HFFc6 (cell line): ENCODE results near the gene RGMA. TPM values are rescaled to one million over a fixed set of nuclear protein-coding genes. Genes with fewer than 3 reads are reported as not detected.

Experiments used
- DNase-seq: peaks from one replicate; pipeline ENCODE4 v3.0.0-alpha.2; 2018
- H3K27ac Mint-ChIP-seq: 2 replicates; pipeline ENCODE4 v1.8.0; 2020; ENCODE audit warnings: mild to moderate bottlenecking, mixed read lengths
- H3K27me3 Mint-ChIP-seq: 2 replicates; pipeline ENCODE4 v1.8.0; 2021; ENCODE audit warnings: mild to moderate bottlenecking, moderate library complexity, mixed read lengths; ENCODE audit not compliant: insufficient read depth
- H3K36me3 Mint-ChIP-seq: 2 replicates; pipeline ENCODE4 v1.8.0; 2021; ENCODE audit warnings: low read depth, mixed read lengths
- H3K4me1 Mint-ChIP-seq: 2 replicates; pipeline ENCODE4 v1.8.0; 2020; ENCODE audit warnings: low read depth, mixed read lengths
- H3K4me3 Mint-ChIP-seq: 2 replicates; pipeline ENCODE4 v1.8.0; 2020; ENCODE audit warnings: mild to moderate bottlenecking, moderate library complexity, mixed read lengths
- H3K9me3 Mint-ChIP-seq: 2 replicates; pipeline ENCODE4 v1.8.0; 2020; ENCODE audit warnings: mild to moderate bottlenecking, mixed read lengths
- CTCF ChIP-seq: fragments of 200-600 bp; sonication (generic); IDR thresholded peaks from 2 replicates; pipeline ENCODE4 v1.5.0; 2021; ENCODE audit warnings: antibody characterized with exemption, mild to moderate bottlenecking
- total RNA-seq, 6 experiments: library from RNA; stranded (reverse); fragmentation: NEBNext Ultra II Directional; extraction: Animal tissue kit (Norgen Biotek cat#: 25700); gene quantifications; 2 replicates in 1 of 6; 3 replicates in 5 of 6; pipeline ENCODE4 v1.2.3, GENCODE V29; 2021

Gene RGMA
- total RNA-seq, 6 experiments from 2014 or later, result 0.07 to 0.32 (median 0.19) TPM; not detected in 1

DNA sequence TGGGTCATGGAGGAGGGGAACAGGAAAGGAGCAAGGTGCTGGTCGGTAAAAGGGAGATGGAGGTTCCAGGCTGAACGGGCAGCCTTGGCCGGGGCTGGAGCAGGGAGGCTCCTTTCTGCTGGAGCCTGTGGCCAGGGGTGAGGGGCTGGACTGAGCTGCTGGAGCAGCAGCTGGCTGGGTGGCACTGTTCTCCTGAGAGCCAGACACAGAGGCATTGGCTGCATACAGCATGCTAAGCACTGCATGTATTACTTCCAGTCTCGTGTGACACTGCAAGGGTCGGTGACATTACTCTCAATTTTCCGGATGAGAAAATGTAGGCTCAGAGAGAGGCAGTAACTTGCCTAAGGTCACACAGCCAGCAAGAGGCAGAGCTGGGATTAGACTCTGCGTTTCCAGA is 42.3 kb downstream of the RGMA start:
- H3K27ac Mint-ChIP-seq, result no peak overlapping the region
- no peaks in the 10 kb centered on the region for H3K4me1 Mint-ChIP-seq
- peaks cover 9% of the 10 kb centered on the region; the same call in 1 of the 2 replicates for H3K36me3 Mint-ChIP-seq
- peaks cover 6% of the 10 kb centered on the region for H3K9me3 Mint-ChIP-seq
- no peak for TF ChIP-seq CTCF
- peaks cover 10% of the 10 kb centered on the region for H3K27me3 Mint-ChIP-seq
- DNase-seq, result no peak
- no peak overlapping the region for H3K4me3 Mint-ChIP-seq

GRCh38 chr15:93046120-93046519 is 42.9 kb downstream of the RGMA start:
- H3K9me3 Mint-ChIP-seq, result peaks cover 6% of the 10 kb centered on the region
- no peak for TF ChIP-seq CTCF
- no peak overlapping the region for H3K4me3 Mint-ChIP-seq
- no peaks in the 10 kb centered on the region for H3K4me1 Mint-ChIP-seq
- no peak overlapping the region for H3K27ac Mint-ChIP-seq
- peaks cover 13% of the 10 kb centered on the region for H3K27me3 Mint-ChIP-seq
- peaks cover 9% of the 10 kb centered on the region; the same call in 1 of the 2 replicates for H3K36me3 Mint-ChIP-seq
- DNase-seq, result no peak

DNA sequence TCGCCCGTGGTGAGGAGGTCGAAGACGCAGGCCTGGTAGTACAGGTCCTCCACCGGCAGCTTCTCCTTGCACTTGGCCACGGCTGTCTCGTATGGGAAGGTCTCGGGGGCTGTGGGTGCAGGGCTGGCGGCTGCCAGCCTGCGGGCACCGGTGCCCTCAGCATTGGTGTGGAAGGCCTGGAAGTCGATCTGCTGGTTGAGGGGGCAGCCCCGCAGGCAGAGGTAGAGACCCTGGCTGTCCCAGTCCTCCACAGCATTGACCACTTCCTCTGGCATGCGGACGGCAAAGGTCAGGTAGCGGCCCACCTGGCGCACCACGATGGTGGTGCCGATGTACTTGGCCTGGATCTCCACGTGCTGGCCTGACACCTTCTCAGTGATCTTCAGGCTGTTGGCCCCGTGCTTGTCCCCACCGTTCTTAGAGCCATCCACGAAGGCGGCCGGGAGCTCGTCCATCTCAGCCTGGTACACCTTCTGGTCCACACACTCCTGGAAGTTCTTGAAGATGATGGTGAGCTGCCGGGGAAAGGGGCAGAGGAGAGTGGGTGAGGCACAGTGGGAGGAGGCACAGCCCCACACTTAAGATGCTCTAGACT is 43.7 kb downstream of the RGMA start:
- no peak for TF ChIP-seq CTCF
- Mint-ChIP-seq H3K36me3 (peaks cover 9% of the 10 kb centered on the region; the same call in 1 of the 2 replicates), H3K4me3 (no peak overlapping the region), H3K27me3 (peaks cover 11% of the 10 kb centered on the region), H3K4me1 (no peaks in the 10 kb centered on the region), H3K27ac (no peak overlapping the region), H3K9me3 (peaks cover 6% of the 10 kb centered on the region)
- DNase-seq, result no peak

DNA sequence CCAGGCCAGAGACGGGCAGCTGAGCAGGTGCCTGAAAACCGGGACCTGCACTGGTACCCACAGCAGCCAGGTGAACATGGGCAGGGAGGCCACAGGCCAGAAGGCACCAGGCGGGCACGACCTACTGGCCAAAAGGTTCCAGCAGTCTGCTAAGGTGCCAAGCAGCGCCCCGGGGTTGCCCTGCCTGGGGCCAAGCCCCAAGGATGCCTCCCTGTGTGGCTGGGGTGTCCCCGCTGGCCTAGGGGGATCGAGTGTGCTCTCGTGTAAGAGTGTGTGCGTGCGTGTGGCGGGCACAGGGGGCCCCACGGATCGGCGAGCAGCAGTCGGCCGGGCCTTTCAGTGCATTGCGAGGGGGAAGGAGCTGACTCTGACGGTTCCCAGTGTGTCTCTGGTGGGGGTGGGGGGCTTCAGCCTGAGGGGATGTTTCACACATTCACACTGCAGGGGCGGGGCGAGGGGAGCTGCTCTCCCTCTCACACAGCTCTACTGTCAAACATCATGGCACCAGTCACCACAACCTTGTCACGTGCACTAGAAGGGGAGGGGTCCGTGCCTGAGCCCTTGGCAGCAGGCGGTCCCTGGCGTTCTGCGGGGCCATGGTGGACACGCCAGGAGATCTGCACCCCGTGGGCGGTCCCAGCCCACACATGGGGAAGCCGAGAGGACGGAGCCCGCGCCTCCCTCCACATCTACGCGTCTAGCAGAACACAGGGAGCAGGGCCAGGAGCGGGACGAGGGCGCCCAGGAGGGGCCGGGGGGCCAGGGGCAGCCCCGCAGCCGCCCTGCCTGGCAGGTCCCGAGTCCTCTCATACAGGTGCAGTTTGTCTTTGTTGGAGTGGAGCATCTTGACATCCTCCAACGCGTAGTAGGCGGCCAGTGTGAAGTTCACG is 44.5 kb downstream of the RGMA start:
- Mint-ChIP-seq H3K27me3 (peaks cover 13% of the 10 kb centered on the region), H3K27ac (no peak overlapping the region), H3K4me1 (no peaks in the 10 kb centered on the region), H3K36me3 (peaks cover 9% of the 10 kb centered on the region; the same call in 1 of the 2 replicates), H3K9me3 (peaks cover 6% of the 10 kb centered on the region), H3K4me3 (no peak overlapping the region)
- no peak for DNase-seq
- no peak for TF ChIP-seq CTCF

DNA sequence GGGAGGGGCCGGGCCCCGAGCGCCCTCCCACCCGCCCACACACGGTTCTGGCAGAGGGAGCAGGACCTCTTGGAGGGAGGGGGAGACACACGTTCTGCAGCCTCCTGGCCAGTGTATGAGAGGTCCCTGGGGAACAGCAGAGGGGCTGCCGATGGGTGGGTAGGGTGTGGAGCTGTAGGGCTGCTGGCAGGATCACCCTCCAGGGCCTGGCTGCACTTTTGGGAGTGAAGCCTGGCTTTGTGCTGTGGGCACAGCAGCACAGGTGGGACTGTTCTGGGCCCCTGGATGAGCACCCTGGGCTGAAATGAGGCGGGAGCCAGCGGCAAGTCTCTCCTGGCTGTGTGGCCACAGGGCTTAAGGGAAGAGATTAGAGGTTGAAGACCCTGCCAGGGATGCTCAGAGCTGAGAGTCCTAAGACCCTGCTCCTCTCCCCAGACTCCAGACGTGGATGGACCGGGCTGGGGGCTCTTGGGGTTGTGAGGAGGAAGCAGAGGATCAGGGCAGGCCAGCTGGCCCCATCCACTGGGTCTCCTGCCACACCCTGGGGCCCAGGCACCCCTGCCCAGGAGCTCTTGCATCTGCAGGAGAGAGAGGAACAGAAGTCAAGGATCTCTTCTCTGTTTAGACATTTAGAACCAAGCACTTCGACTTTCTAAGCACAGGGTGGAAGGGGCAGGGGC is 45.2 kb downstream of the RGMA start:
- peaks cover 6% of the 10 kb centered on the region for H3K9me3 Mint-ChIP-seq
- no peaks in the 10 kb centered on the region for H3K4me1 Mint-ChIP-seq
- peaks cover 13% of the 10 kb centered on the region for H3K27me3 Mint-ChIP-seq
- TF ChIP-seq CTCF, result no peak
- no peak overlapping the region for H3K27ac Mint-ChIP-seq
- H3K4me3 Mint-ChIP-seq, result no peak overlapping the region
- DNase-seq, result no peak
- H3K36me3 Mint-ChIP-seq, result peaks cover 9% of the 10 kb centered on the region; the same call in 1 of the 2 replicates
